Measurements from ENCODE around the gene ALK.

DNA sequence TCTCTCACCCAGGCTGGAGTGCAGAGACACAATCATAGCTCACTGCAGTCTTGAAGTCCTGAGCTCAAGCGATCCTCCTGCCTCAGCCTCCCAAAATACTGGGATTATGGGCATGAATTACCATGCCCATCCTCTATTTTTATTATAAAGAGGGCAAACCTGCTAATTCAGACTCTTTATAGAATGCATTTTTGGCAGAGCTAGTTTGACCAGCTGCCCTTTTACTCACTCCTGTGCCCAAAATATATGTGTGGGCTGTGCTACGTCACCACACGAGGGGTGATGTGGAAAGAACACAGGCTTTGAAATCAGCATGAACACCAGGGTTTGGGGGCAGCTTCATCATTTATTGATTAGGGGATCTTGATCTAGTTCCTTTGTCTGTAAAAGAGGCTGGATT is 668.4 kb downstream of the ALK start:
- TF ChIP-seq EZH2phosphoT487 (IDR thresholded peaks at IDR 0.05; ENCODE audit: borderline replicate concordance, low read length) = no peak
- TF ChIP-seq, protein P1, sequence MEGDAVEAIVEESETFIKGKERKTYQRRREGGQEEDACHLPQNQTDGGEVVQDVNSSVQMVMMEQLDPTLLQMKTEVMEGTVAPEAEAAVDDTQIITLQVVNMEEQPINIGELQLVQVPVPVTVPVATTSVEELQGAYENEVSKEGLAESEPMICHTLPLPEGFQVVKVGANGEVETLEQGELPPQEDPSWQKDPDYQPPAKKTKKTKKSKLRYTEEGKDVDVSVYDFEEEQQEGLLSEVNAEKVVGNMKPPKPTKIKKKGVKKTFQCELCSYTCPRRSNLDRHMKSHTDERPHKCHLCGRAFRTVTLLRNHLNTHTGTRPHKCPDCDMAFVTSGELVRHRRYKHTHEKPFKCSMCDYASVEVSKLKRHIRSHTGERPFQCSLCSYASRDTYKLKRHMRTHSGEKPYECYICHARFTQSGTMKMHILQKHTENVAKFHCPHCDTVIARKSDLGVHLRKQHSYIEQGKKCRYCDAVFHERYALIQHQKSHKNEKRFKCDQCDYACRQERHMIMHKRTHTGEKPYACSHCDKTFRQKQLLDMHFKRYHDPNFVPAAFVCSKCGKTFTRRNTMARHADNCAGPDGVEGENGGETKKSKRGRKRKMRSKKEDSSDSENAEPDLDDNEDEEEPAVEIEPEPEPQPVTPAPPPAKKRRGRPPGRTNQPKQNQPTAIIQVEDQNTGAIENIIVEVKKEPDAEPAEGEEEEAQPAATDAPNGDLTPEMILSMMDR (conservative IDR thresholded peaks at IDR 0.05; ENCODE audit: low read depth, low read length) = no peak
- TF ChIP-seq EZH2 (IDR thresholded peaks at IDR 0.05; ENCODE audit: low read length, unreplicated experiment) = no peak
